B cell (primary cell): ENCODE measurements around the gene LDLRAD2. TPM values are rescaled to one million over a fixed set of nuclear protein-coding genes. Genes with fewer than 3 reads are reported as not detected.
"Not testable (repeated sequence)": the region's sequence is repeated elsewhere in the genome, so short reads cannot be mapped to it uniquely, and the experiment has no call there.

Experiments
- ATAC-seq: fragments of 200-7000 bp; cut with Tn5 transposase; one replicate; pipeline ENCODE4 v1.10.0; 2021; ENCODE audit warnings: low read depth, mild to moderate bottlenecking, moderate number of reproducible peaks, moderate library complexity
- CTCF ChIA-PET: fragments of 350-600 bp; sonication (Branson Sonifier 250); formaldehyde crosslinking; loops from one replicate; lab custom pipeline; 2021; ENCODE audit warnings: antibody characterized with exemption, inconsistent platforms; lab: Charles Lee
- POLR2A ChIA-PET: fragments of 350-600 bp; sonication (Branson Sonifier 250); formaldehyde crosslinking; loops from one replicate; lab custom pipeline; 2021; ENCODE audit warnings: antibody characterized with exemption; lab: Charles Lee
- DNase-seq: peaks from one replicate; pipeline ENCODE4 v3.0.0; 2013
- H2AFZ ChIP-seq: 2 replicates; pipeline ENCODE4 v1.6.1; 2012; ENCODE audit warnings: mild to moderate bottlenecking, low read depth, low read length; ENCODE audit not compliant: insufficient read depth, poor library complexity, severe bottlenecking
- H3K27ac ChIP-seq, 2 donors: 1 replicate in 1 of 2; 2 replicates in 1 of 2; pipeline ENCODE4 v1.5.1; 2012 to 2013; ENCODE audit warnings: low read length in 2 of 2, mild to moderate bottlenecking in 2 of 2, moderate library complexity in 1 of 2
- H3K27me3 ChIP-seq, 4 experiments: fragments of 200-600 bp in 1 of 4; sonication (generic) in 1 of 4; replicated peaks in 1 of 4; 1 replicate in 2 of 4; 2 replicates in 2 of 4; pipeline versions ENCODE4 v1.6.1 to v1.7.0; 2013 to 2016; ENCODE audit warnings: low read length in 3 of 4, mild to moderate bottlenecking in 2 of 4, mixed read lengths in 1 of 4, moderate library complexity in 1 of 4; ENCODE audit not compliant: insufficient read depth in 4 of 4, control insufficient read depth in 3 of 4; ENCODE audit errors: control extremely low read depth in 1 of 4
- H3K36me3 ChIP-seq, 2 experiments: replicated peaks in 1 of 2; 1 replicate in 1 of 2; 2 replicates in 1 of 2; pipeline versions ENCODE4 v1.6.1 to v1.7.1; 2013; ENCODE audit warnings: low read length in 1 of 2; ENCODE audit not compliant: insufficient read depth in 2 of 2, control insufficient read depth in 1 of 2; ENCODE audit errors: control extremely low read depth in 1 of 2, extremely low read depth in 1 of 2
- H3K4me1 ChIP-seq, 2 donors: fragments of 200-600 bp in 1 of 2; sonication (generic) in 1 of 2; 1 replicate in 1 of 2; 2 replicates in 1 of 2; pipeline versions ENCODE4 v1.5.1 to v1.6.1; 2013 to 2017; ENCODE audit warnings: low read length in 2 of 2; ENCODE audit not compliant: control insufficient read depth in 2 of 2, insufficient read depth in 2 of 2
- H3K4me2 ChIP-seq: replicated peaks from 2 replicates; pipeline ENCODE3; 2012; ENCODE audit warnings: mild to moderate bottlenecking, low read depth, low read length; ENCODE audit not compliant: poor library complexity, severe bottlenecking
- H3K4me3 ChIP-seq, 5 experiments: fragments of 200-600 bp in 1 of 5; sonication (generic) in 1 of 5; 1 replicate in 3 of 5; 2 replicates in 2 of 5; pipeline versions ENCODE4 v1.5.1 to v1.7.0; 2011 to 2016; ENCODE audit warnings: low read length in 4 of 5, mild to moderate bottlenecking in 4 of 5, low read depth in 2 of 5, control low read depth in 1 of 5, moderate library complexity in 1 of 5; ENCODE audit not compliant: insufficient read depth in 1 of 5; ENCODE audit errors: control extremely low read depth in 1 of 5, extremely low read depth in 1 of 5
- H3K79me2 ChIP-seq: fragments of 200-600 bp; sonication (generic); one replicate; pipeline ENCODE4 v1.6.0; 2016; ENCODE audit warnings: low read length; ENCODE audit not compliant: control insufficient read depth, insufficient read depth
- H3K9ac ChIP-seq: fragments of 200-600 bp; sonication (generic); 2 replicates; pipeline ENCODE4 v1.6.1; 2017; ENCODE audit warnings: mild to moderate bottlenecking, low read length, moderate library complexity
- H3K9me3 ChIP-seq, 3 donors: one replicate each; pipeline versions ENCODE4 v1.6.1 to v1.7.1; 2013; ENCODE audit warnings: low read length in 2 of 3; ENCODE audit not compliant: control insufficient read depth in 2 of 3, insufficient read depth in 1 of 3; ENCODE audit errors: control extremely low read depth in 1 of 3
- H4K20me1 ChIP-seq: 2 replicates; pipeline ENCODE4 v1.6.0; 2012; ENCODE audit warnings: mild to moderate bottlenecking, low read length; ENCODE audit not compliant: insufficient read depth, control insufficient read depth, poor library complexity, severe bottlenecking
- H3K27ac Mint-ChIP-seq: one replicate; pipeline ENCODE4 v1.8.0; 2021; ENCODE audit warnings: mixed read lengths
- H3K27me3 Mint-ChIP-seq: one replicate; pipeline ENCODE4 v1.8.0; 2021; ENCODE audit warnings: mixed read lengths
- H3K4me1 Mint-ChIP-seq: one replicate; pipeline ENCODE4 v1.8.0; 2021; ENCODE audit warnings: mixed read lengths
- H3K4me3 Mint-ChIP-seq: one replicate; pipeline ENCODE4 v1.8.0; 2021; ENCODE audit warnings: mixed read lengths
- H3K9me3 Mint-ChIP-seq: one replicate; pipeline ENCODE4 v1.8.0; 2022; ENCODE audit warnings: mixed read lengths; ENCODE audit not compliant: insufficient read depth
- EZH2 ChIP-seq: IDR thresholded peaks from 2 replicates; pipeline ENCODE4 v1.6.1; 2012; ENCODE audit warnings: borderline replicate concordance, low read depth, mild to moderate bottlenecking, moderate library complexity, low read length; ENCODE audit not compliant: insufficient read depth, poor library complexity, severe bottlenecking
- WGBS: methylation state at CpG from one replicate; pipeline ENCODE4 v1.1.5; 2013; ENCODE audit warnings: missing lambda C conversion rate; ENCODE audit not compliant: insufficient coverage; 5-methylcytosine and 5-hydroxymethylcytosine counted together
- intact Hi-C: fragments of 100-400 bp; cut with micrococcal nuclease; formaldehyde crosslinking; loops from one replicate; pipeline ENCODE4 v1.10.0; 2022
- polyA plus RNA-seq: library from polyadenylated mRNA; depleted of rRNA; stranded (reverse); fragments of >200 nt; gene quantifications from 2 replicates; pipeline ENCODE4 v1.2.3, GENCODE V29; 2012
- total RNA-seq, 2 donors: library from RNA; stranded (reverse); fragments of 120-200 nt in 1 of 2; gene quantifications; 1 replicate in 1 of 2; 2 replicates in 1 of 2; pipeline versions ENCODE4 v1.2.3 to v1.2.4, GENCODE V29; 2013 to 2022
- TF ChIP-seq, protein P1 (sequence below): fragments of 200-600 bp; IDR thresholded peaks from one replicate; pipeline ENCODE4 v1.8.0; 2022; ENCODE audit warnings: antibody characterized with exemption, mild to moderate bottlenecking

The LDLRAD2 gene
- total and polyA plus RNA-seq, 2 donors (not counting 1 experiment from before 2014, with no cell fraction given): 0.47 to 3.0 TPM

GRCh38 chr1:21824926-21825325, 12.9 kb downstream of the LDLRAD2 start:
- ChIA-PET CTCF (no interaction called here), POLR2A (no interaction called here)
- Histone ChIP-seq H3K4me2 (no peak overlapping the region), H3K4me1 (no peaks in the 10 kb centered on the region), H2AFZ (no peak overlapping the region), H3K4me3 (no peak overlapping the region), H3K9ac (no peak overlapping the region), H3K79me2 (no peaks in the 10 kb centered on the region), H3K27ac (no peak overlapping the region), H3K27me3 (no peaks in the 10 kb centered on the region), H4K20me1 (no peaks in the 10 kb centered on the region), H3K36me3 (no peaks in the 10 kb centered on the region), H3K9me3 (peaks cover 0 to 2% (median 0%) of the 10 kb centered on the region in 3 donors)
- intact Hi-C loops: no loop called here
- Mint-ChIP-seq H3K4me1 (peaks cover 3% of the 10 kb centered on the region), H3K4me3 (no peak overlapping the region), H3K9me3 (no peaks in the 10 kb centered on the region), H3K27ac (no peak overlapping the region), H3K27me3 (no peaks in the 10 kb centered on the region)
- no peak for DNase-seq
- ATAC-seq: no peak
- WGBS: no CpG with 5 or more reads among the region's 2 CpGs
- no peak for TF ChIP-seq EZH2
- TF ChIP-seq, protein P1, sequence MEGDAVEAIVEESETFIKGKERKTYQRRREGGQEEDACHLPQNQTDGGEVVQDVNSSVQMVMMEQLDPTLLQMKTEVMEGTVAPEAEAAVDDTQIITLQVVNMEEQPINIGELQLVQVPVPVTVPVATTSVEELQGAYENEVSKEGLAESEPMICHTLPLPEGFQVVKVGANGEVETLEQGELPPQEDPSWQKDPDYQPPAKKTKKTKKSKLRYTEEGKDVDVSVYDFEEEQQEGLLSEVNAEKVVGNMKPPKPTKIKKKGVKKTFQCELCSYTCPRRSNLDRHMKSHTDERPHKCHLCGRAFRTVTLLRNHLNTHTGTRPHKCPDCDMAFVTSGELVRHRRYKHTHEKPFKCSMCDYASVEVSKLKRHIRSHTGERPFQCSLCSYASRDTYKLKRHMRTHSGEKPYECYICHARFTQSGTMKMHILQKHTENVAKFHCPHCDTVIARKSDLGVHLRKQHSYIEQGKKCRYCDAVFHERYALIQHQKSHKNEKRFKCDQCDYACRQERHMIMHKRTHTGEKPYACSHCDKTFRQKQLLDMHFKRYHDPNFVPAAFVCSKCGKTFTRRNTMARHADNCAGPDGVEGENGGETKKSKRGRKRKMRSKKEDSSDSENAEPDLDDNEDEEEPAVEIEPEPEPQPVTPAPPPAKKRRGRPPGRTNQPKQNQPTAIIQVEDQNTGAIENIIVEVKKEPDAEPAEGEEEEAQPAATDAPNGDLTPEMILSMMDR: no peak

DNA sequence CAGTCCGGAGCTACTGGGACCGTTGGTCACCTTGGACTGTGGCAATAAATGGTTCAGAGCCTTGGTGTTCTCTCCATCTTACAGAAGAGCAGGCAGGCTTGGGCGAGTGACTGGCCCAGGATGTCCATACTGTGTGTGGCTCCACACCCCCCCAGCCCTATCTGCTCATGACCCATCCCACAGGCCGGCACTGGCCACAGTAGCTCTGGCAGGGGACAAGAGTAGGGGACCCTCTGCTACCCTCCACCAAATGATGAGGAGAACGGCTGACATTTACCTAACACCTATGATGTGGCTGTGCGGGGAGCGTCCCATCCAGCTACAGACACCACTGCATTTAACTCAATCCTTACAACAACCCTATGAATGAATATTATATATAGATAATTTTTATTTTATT, 13.3 kb downstream of the LDLRAD2 start:
- Histone ChIP-seq H3K27me3 (no peaks in the 10 kb centered on the region), H3K9me3 (peaks cover 0 to 2% (median 0%) of the 10 kb centered on the region in 3 donors), H3K4me1 (no peaks in the 10 kb centered on the region), H2AFZ (no peak overlapping the region), H3K4me3 (no peak overlapping the region), H3K36me3 (no peaks in the 10 kb centered on the region), H3K27ac (no peak overlapping the region), H3K9ac (no peak overlapping the region), H3K79me2 (no peaks in the 10 kb centered on the region), H3K4me2 (no peak overlapping the region), H4K20me1 (no peaks in the 10 kb centered on the region)
- ChIA-PET CTCF (interaction anchor here (0.6 kb wide), 1 partner anchor 12 kb away, joined by 3 read pairs; no protein-coding TSS in a partner anchor), POLR2A (no interaction called here)
- Mint-ChIP-seq H3K9me3 (no peaks in the 10 kb centered on the region), H3K4me1 (peaks cover 3% of the 10 kb centered on the region), H3K27ac (no peak overlapping the region), H3K27me3 (no peaks in the 10 kb centered on the region), H3K4me3 (no peak overlapping the region)
- intact Hi-C loops: no loop called here
- 98% methylated on average over 4 of the region's 7 CpGs for WGBS
- DNase-seq (no peak), ATAC-seq (no peak)
- TF ChIP-seq EZH2: no peak
- TF ChIP-seq, protein P1: no peak

GRCh38 chr1:21826694-21827093, 14.6 kb downstream of the LDLRAD2 start:
- DNase-seq, H2AFZ ChIP-seq, CTCF ChIA-PET, ATAC-seq, H3K9me3 Mint-ChIP-seq, H3K9me3 ChIP-seq, H3K4me1 Mint-ChIP-seq, intact Hi-C loops, H3K27me3 ChIP-seq, H3K4me1 ChIP-seq, H3K27ac Mint-ChIP-seq, H3K4me3 ChIP-seq, H3K79me2 ChIP-seq, H4K20me1 ChIP-seq, H3K4me3 Mint-ChIP-seq, H3K9ac ChIP-seq, H3K27ac ChIP-seq, H3K4me2 ChIP-seq, H3K36me3 ChIP-seq, H3K27me3 Mint-ChIP-seq, POLR2A ChIA-PET: not testable (repeated sequence)
- WGBS: 96% methylated on average over 8 of the region's 10 CpGs
